Immature natural killer cell (primary cell): Measurements from ENCODE around the gene ZNF804A. TPM values are rescaled to one million over a fixed set of nuclear protein-coding genes. Genes with fewer than 3 reads are reported as not detected.

ENCODE experiments used
- DNase-seq, 3 donors: peaks; one replicate each; pipeline ENCODE4 v3.0.0; 2022; ENCODE audit warnings: mixed read lengths in 1 of 3
- H3K27ac Mint-ChIP-seq, 6 donors: one replicate each; pipeline ENCODE4 v1.8.0; 2020; ENCODE audit warnings: mixed read lengths in 6 of 6, mild to moderate bottlenecking in 5 of 6, inconsistent platforms in 4 of 6, moderate library complexity in 3 of 6
- H3K27me3 Mint-ChIP-seq, 3 donors: one replicate each; pipeline ENCODE4 v1.8.0; 2020 to 2021; ENCODE audit warnings: low read depth in 3 of 3, mild to moderate bottlenecking in 3 of 3, mixed read lengths in 3 of 3, moderate library complexity in 3 of 3, inconsistent platforms in 1 of 3
- H3K36me3 Mint-ChIP-seq, 3 donors: one replicate each; pipeline ENCODE4 v1.8.0; 2020; ENCODE audit warnings: mixed read lengths in 3 of 3, inconsistent platforms in 2 of 3, mild to moderate bottlenecking in 2 of 3
- H3K4me1 Mint-ChIP-seq, 2 donors: one replicate each; pipeline ENCODE4 v1.8.0; 2020; ENCODE audit warnings: inconsistent platforms in 2 of 2, mild to moderate bottlenecking in 2 of 2, mixed read lengths in 2 of 2, moderate library complexity in 1 of 2
- H3K4me3 Mint-ChIP-seq, 5 donors: one replicate each; pipeline ENCODE4 v1.8.0; 2020; ENCODE audit warnings: mild to moderate bottlenecking in 5 of 5, mixed read lengths in 5 of 5, inconsistent platforms in 3 of 5, moderate library complexity in 3 of 5
- H3K9me3 Mint-ChIP-seq, 6 donors: one replicate each; pipeline ENCODE4 v1.8.0; 2020; ENCODE audit warnings: mild to moderate bottlenecking in 6 of 6, mixed read lengths in 6 of 6, inconsistent platforms in 4 of 6, moderate library complexity in 3 of 6
- polyA plus RNA-seq, 3 donors: library from polyadenylated mRNA; unstranded; fragments of 300-500 nt; fragmentation: Illumina TruSeq; gene quantifications; one replicate each; pipeline ENCODE4 v1.2.3, GENCODE V29; 2021

Gene ZNF804A
- polyA plus RNA-seq, 3 donors from 2014 or later, result 0.03 to 0.09 TPM; not detected in 1

- peaks cover 0 to 3% (median 0%) of the 10 kb centered on the region in 3 donors for H3K36me3 Mint-ChIP-seq
- no peaks in the 10 kb centered on the region for H3K27me3 Mint-ChIP-seq
- H3K9me3 Mint-ChIP-seq, result peaks cover 5 to 18% (median 13%) of the 10 kb centered on the region in 6 donors
- no peaks in the 10 kb centered on the region for H3K4me1 Mint-ChIP-seq
- no peak overlapping the region for H3K4me3 Mint-ChIP-seq
- DNase-seq, result no peak
- H3K27ac Mint-ChIP-seq, result no peak overlapping the region
Observed at GRCh38 chr2:184637781-184638180, 39.5 kb downstream of the ZNF804A start.

GRCh38 chr2:184644685-184645084 is 46.4 kb downstream of the ZNF804A start:
- no peak for DNase-seq
- Mint-ChIP-seq H3K36me3 (peaks cover 0 to 5% (median 0%) of the 10 kb centered on the region in 3 donors), H3K9me3 (peaks cover 10 to 38% (median 20%) of the 10 kb centered on the region in 6 donors), H3K4me3 (no peak overlapping the region), H3K4me1 (no peaks in the 10 kb centered on the region), H3K27ac (no peak overlapping the region), H3K27me3 (no peaks in the 10 kb centered on the region)

- Mint-ChIP-seq H3K4me3 (no peak overlapping the region), H3K4me1 (no peaks in the 10 kb centered on the region), H3K36me3 (peaks cover 0 to 5% (median 0%) of the 10 kb centered on the region in 3 donors), H3K27ac (no peak overlapping the region), H3K9me3 (peaks cover 10 to 43% (median 20%) of the 10 kb centered on the region in 6 donors), H3K27me3 (no peaks in the 10 kb centered on the region)
- no peak for DNase-seq
Observed at GRCh38 chr2:184646177-184646576, 47.8 kb downstream of the ZNF804A start.

DNA sequence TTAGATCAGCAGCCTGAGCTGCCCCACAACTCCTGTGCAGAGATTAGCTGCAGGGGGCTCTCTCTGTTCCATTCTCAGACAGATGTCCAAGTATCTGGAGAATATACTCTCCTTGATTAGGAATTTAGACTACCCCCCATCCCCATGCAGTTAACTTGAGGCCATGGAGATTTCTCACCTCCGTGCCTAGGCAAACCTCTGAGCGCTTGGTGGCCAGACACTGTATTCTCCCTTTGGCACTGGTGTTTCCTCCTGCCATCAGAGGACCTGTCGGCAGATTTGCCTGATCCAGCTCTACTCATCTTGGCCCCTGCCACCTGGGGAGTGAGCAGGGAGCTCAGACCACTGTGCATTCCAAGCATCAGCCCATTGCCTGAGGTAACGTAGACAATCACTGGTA is 48.3 kb downstream of the ZNF804A start:
- H3K27me3 Mint-ChIP-seq, result no peaks in the 10 kb centered on the region
- no peak overlapping the region for H3K4me3 Mint-ChIP-seq
- H3K36me3 Mint-ChIP-seq, result peaks cover 0 to 5% (median 0%) of the 10 kb centered on the region in 3 donors
- no peak for DNase-seq
- no peaks in the 10 kb centered on the region for H3K4me1 Mint-ChIP-seq
- H3K9me3 Mint-ChIP-seq, result peaks cover 9 to 46% (median 19%) of the 10 kb centered on the region in 6 donors
- H3K27ac Mint-ChIP-seq, result no peak overlapping the region

- Mint-ChIP-seq H3K4me1 (no peaks in the 10 kb centered on the region), H3K4me3 (no peak overlapping the region), H3K36me3 (no peaks in the 10 kb centered on the region), H3K27ac (no peak overlapping the region), H3K27me3 (no peaks in the 10 kb centered on the region), H3K9me3 (peaks cover 11 to 51% (median 29%) of the 10 kb centered on the region in 6 donors)
- DNase-seq, result no peak
Observed at GRCh38 chr2:184654945-184655344, 56.6 kb downstream of the ZNF804A start.

GRCh38 chr2:184677171-184677570 is 78.8 kb downstream of the ZNF804A start:
- H3K9me3 Mint-ChIP-seq, result peaks cover 4 to 35% (median 12%) of the 10 kb centered on the region in 6 donors
- H3K27ac Mint-ChIP-seq, result no peak overlapping the region
- no peaks in the 10 kb centered on the region for H3K27me3 Mint-ChIP-seq
- no peak overlapping the region for H3K4me3 Mint-ChIP-seq
- H3K36me3 Mint-ChIP-seq, result no peaks in the 10 kb centered on the region
- no peak for DNase-seq
- H3K4me1 Mint-ChIP-seq, result no peaks in the 10 kb centered on the region

DNA sequence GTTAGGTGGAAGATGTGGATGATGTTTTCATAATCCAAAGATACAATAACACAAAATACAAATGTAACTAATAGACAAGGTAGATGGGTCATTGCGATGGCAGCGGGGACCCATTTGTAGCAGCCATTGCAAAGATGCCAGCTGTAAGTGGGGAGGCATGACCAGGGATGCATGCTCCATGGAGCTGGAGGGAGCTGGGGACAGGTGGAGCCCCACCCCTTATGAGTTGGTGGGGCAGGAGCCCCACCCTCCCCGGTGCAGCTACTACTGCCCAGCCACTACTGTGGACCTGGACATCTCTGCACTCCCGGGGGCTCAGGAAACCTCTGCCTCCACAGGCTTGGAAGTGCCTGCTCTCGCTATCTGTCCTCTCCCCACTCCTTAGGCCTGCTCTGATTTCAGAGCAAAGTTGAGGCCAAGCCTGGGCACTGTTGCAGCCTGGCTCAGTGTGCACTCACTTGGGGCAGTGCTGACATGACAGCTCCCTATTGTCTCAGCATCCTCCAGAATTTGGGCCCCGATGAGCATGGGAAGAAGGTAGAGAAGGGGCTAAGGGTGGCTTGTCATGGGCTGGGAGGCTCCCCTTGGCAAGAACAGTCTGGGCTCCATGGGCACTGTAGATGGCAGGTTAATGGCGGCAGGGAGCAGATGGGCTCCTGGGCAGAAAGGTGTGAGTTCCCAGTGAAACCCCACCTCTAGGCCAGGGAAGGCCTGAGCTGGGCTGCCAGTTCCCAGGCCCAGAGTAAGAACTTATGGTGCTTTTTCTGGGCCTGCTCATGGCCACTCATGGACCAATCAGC is 81.1 kb downstream of the ZNF804A start:
- DNase-seq, result no peak
- H3K9me3 Mint-ChIP-seq, result peaks cover 4 to 32% (median 9%) of the 10 kb centered on the region in 6 donors
- H3K4me1 Mint-ChIP-seq, result no peaks in the 10 kb centered on the region
- no peaks in the 10 kb centered on the region for H3K27me3 Mint-ChIP-seq
- H3K36me3 Mint-ChIP-seq, result no peaks in the 10 kb centered on the region
- H3K27ac Mint-ChIP-seq, result no peak overlapping the region
- no peak overlapping the region for H3K4me3 Mint-ChIP-seq

DNA sequence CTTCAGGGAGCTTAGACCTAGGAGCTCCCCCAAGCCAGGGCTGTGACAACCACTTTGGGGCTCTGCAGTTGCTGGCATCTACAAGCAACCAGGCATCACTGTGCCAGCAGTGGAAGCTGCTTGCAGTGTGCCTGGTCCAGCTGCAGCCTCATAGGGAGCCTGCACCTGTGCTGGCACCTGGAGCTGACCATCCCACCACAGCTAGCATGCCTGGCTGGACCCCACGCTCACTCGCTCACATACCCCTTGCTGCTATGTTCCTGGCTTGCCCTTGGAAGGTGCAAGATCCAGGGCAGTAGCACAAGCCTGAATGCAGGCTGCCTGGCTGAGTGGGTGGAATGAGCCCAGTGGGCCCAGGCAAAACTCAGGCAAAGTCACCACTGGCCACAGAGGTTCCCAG is 82.5 kb downstream of the ZNF804A start:
- DNase-seq, result no peak
- Mint-ChIP-seq H3K4me3 (no peak overlapping the region), H3K36me3 (no peaks in the 10 kb centered on the region), H3K27me3 (no peaks in the 10 kb centered on the region), H3K9me3 (peaks cover 4 to 31% (median 10%) of the 10 kb centered on the region in 6 donors), H3K4me1 (no peaks in the 10 kb centered on the region), H3K27ac (no peak overlapping the region)

DNA sequence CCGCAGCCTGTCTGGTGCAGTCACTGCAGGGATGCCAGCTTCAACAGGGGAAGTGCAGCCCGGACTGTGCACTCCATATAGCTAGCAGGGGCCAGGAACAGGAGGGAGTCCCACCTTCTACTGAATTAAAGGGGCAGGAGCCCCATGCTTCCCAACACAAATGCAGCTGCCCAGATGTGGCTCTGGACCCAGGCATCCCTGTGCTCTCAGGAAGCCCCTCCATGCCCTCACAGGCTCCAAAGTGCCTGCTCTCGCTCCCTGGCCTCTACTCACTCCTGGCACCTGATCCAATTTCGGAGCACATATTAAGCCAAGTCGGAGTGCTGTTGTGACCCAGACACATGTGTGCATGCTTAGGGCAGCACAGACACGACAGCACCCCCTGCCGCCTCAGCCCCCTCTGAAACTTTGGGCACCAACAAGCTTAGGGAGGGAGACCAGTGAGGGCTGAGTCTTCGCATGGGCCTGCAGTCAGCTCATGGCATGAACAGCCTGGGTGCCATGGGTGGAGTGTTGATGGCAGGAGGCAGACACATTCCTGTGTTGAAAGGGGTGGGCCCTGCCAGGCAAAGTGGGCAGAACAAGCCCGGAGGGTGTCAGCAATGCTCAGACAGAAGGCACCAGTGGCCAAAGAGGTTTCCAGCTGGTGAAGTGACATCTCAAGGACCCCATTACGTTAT is 83.5 kb downstream of the ZNF804A start:
- no peak overlapping the region for H3K4me3 Mint-ChIP-seq
- H3K27ac Mint-ChIP-seq, result no peak overlapping the region
- H3K9me3 Mint-ChIP-seq, result peaks cover 7 to 38% (median 12%) of the 10 kb centered on the region in 6 donors
- H3K27me3 Mint-ChIP-seq, result no peaks in the 10 kb centered on the region
- no peak for DNase-seq
- no peaks in the 10 kb centered on the region for H3K4me1 Mint-ChIP-seq
- no peaks in the 10 kb centered on the region for H3K36me3 Mint-ChIP-seq

DNA sequence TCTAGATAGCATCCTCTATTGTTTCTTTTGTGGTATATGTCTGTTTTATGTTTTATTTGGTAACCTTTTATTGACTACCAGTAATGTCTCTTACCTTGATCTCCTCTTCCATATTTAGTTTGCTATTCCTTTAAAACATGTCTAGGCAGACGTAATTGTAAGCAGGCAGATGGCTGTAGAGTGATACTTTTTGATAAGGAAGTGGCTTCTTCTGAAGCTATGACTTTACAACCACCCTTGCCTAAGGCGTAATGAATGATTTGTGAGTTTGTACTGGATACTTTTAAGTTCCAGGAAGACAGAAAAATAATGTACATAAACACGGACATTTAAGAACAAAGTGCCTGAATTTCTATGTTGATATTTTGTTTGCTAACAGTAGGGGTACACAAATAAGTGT is 85.6 kb downstream of the ZNF804A start:
- H3K4me1 Mint-ChIP-seq, result no peaks in the 10 kb centered on the region
- no peaks in the 10 kb centered on the region for H3K36me3 Mint-ChIP-seq
- H3K4me3 Mint-ChIP-seq, result no peak overlapping the region

DNA sequence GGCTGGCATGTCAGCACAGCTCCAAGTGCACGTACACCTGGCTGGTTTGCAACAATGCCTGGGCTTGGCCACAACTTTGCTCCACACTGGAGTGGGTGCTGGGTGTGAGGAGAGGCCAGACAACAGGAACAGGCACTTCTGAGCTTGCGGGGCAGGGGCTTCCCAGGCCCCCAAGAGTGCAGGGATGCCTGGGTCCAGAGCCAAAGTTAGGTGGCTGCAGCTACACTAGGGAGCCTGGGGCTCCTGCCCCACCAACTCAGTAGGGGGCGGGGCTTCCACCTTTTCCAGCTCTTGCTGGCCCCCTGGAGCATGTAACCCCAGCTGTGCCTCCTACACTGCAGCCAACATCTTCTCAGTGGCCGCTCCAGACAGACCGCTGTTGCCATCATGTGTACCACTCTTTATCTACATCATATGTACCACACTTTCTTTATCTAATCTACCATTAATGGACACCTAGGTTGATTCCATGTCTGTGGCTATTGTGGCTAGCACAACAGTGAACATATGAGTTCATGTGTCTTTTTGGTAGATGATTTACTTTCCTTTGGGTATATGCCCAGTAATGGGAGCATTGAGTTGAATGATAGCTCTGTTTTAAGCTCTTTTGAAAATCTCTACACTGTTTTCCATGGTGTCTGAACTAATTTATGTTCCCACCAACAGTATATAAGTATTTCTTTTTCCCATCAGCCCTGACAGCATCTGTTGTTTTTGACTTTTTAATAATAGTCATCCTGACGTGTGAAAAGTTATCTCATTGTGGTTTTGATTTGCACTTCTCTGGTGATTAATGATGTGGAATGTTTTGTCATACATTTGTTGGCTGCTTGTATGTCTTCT is 87.9 kb downstream of the ZNF804A start:
- no peaks in the 10 kb centered on the region for H3K4me1 Mint-ChIP-seq
- H3K27me3 Mint-ChIP-seq, result no peaks in the 10 kb centered on the region
- peaks cover 4 to 21% (median 6%) of the 10 kb centered on the region in 6 donors for H3K9me3 Mint-ChIP-seq
- H3K36me3 Mint-ChIP-seq, result no peaks in the 10 kb centered on the region
- DNase-seq, result no peak
- H3K27ac Mint-ChIP-seq, result no peak overlapping the region
- no peak overlapping the region for H3K4me3 Mint-ChIP-seq

More for the DNA sequence above, 85.6 kb downstream of the ZNF804A start:
- Mint-ChIP-seq H3K9me3 (peaks cover 6 to 36% (median 10%) of the 10 kb centered on the region in 6 donors), H3K27ac (no peak overlapping the region), H3K27me3 (no peaks in the 10 kb centered on the region)
- DNase-seq, result no peak

GRCh38 chr2:184689638-184690037 is 91.3 kb downstream of the ZNF804A start:
- H3K4me3 Mint-ChIP-seq, result no peak overlapping the region
- H3K27ac Mint-ChIP-seq, result no peak overlapping the region
- DNase-seq, result no peak
- no peaks in the 10 kb centered on the region for H3K36me3 Mint-ChIP-seq
- no peaks in the 10 kb centered on the region for H3K4me1 Mint-ChIP-seq
- peaks cover 3 to 21% (median 5%) of the 10 kb centered on the region in 6 donors for H3K9me3 Mint-ChIP-seq
- H3K27me3 Mint-ChIP-seq, result peaks cover 0 to 1% (median 0%) of the 10 kb centered on the region in 3 donors

- H3K9me3 Mint-ChIP-seq, result peaks cover 0 to 25% (median 10%) of the 10 kb centered on the region in 6 donors
Observed at GRCh38 chr2:184692141-184692734, 93.9 kb downstream of the ZNF804A start.

More at GRCh38 chr2:184692141-184692734, 93.9 kb downstream of the ZNF804A start:
- no peaks in the 10 kb centered on the region for H3K36me3 Mint-ChIP-seq
- H3K27me3 Mint-ChIP-seq, result peaks cover 0 to 1% (median 0%) of the 10 kb centered on the region in 3 donors
- no peaks in the 10 kb centered on the region for H3K4me1 Mint-ChIP-seq
- no peak overlapping the region for H3K4me3 Mint-ChIP-seq
- no peak overlapping the region for H3K27ac Mint-ChIP-seq
- no peak for DNase-seq
